ENCODE measurements around the gene MFAP3.
"Not testable (repeated sequence)": the region's sequence is repeated elsewhere in the genome, so short reads cannot be mapped to it uniquely, and the experiment has no call there.

The MFAP3 gene

GRCh38 chr5:154055201-154055600 is 16.4 kb downstream of the MFAP3 start:
- no peak for DNase-seq

GRCh38 chr5:154058055-154059038 is 19.6 kb downstream of the MFAP3 start:
- DNase-seq = peak; percentile 47

- DNase-seq = no peak
These were observed 20.3 kb downstream of the MFAP3 start for GRCh38 chr5:154059039-154059430.

GRCh38 chr5:154059583-154059982 is 20.8 kb downstream of the MFAP3 start:
- no peak for DNase-seq

- DNase-seq = no peak
These were observed 21.8 kb downstream of the MFAP3 start for GRCh38 chr5:154060606-154061005.

GRCh38 chr5:154063372-154063771 is 24.6 kb downstream of the MFAP3 start:
- no peak for DNase-seq

GRCh38 chr5:154065971-154066370 is 27.2 kb downstream of the MFAP3 start:
- no peak for DNase-seq

- DNase-seq = not testable (repeated sequence)
These were observed 31.1 kb downstream of the MFAP3 start for GRCh38 chr5:154069854-154070253.

GRCh38 chr5:154071799-154072413 is 33.1 kb downstream of the MFAP3 start:
- no peak for DNase-seq

GRCh38 chr5:154072414-154073171 is 33.8 kb downstream of the MFAP3 start:
- DNase-seq = peak; percentile 71

GRCh38 chr5:154076240-154076922 is 37.6 kb downstream of the MFAP3 start:
- peak; percentile 79 for DNase-seq

- DNase-seq = peak; percentile 46
These were observed 38.9 kb downstream of the MFAP3 start for GRCh38 chr5:154077696-154078095.

- peak; percentile 61 for DNase-seq
These were observed 39.5 kb downstream of the MFAP3 start for GRCh38 chr5:154078272-154078671.

GRCh38 chr5:154081246-154081645 is 42.5 kb downstream of the MFAP3 start:
- DNase-seq = no peak

- no peak for DNase-seq
These were observed 45.4 kb downstream of the MFAP3 start for GRCh38 chr5:154084062-154084639.

GRCh38 chr5:154086146-154086545 is 47.4 kb downstream of the MFAP3 start:
- DNase-seq = no peak

GRCh38 chr5:154086641-154087040 is 47.9 kb downstream of the MFAP3 start:
- no peak for DNase-seq

GRCh38 chr5:154087260-154087659 is 48.5 kb downstream of the MFAP3 start:
- no peak for DNase-seq

- DNase-seq = no peak
These were observed 50.0 kb downstream of the MFAP3 start for GRCh38 chr5:154088801-154089200.

GRCh38 chr5:154090656-154091055 is 51.9 kb downstream of the MFAP3 start:
- no peak for DNase-seq

- peak; percentile 32 for DNase-seq
These were observed 53.8 kb downstream of the MFAP3 start for GRCh38 chr5:154092356-154093141.

- DNase-seq = no peak
These were observed 54.4 kb downstream of the MFAP3 start for GRCh38 chr5:154093142-154093532.
